ENCODE measurements around the gene GPC1. TPM values are rescaled to one million over a fixed set of nuclear protein-coding genes. Genes with fewer than 3 reads are reported as not detected.

The GPC1 gene
- total and polyA plus RNA-seq, 2 of the 13 experiments (the other 11 are each of a cell fraction or from before 2014, with no cell fraction given), result 4.0 to 5.5 TPM

DNA sequence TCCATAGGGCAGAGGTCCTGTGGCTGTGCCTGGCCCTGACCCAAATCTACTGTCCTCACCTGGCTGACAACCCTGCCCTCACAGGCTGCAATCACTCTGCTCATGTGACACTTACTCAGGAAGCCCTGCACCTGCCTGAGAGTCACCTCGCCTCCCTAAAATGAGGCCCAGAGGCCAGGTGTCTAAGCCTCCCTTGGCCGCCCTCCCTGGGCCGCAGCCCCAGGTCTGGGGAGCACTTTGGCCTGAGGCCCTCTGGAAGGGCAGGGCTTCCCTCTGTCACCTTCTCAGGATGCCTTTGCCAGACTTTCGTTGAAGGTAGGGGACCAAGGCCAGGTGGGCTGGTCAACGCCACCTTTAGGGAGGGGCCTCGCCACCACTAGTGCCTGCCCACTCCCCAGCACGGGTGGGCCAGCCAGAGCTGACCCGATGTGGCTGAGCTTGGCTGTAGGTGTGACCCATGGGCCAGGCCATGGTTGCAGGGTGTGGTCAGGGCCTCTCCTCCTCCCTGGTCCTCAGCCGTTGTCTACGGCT, 6.1 kb upstream of the GPC1 start:
- H3K4me3 ChIP-seq (replicated peaks in 1 of 3; ENCODE audit: insufficient read depth in 1 of 3, low read depth in 2 of 3, low read length in 3 of 3), result no peak overlapping the region
- no peaks in the 10 kb centered on the region for H3K79me2 ChIP-seq (ENCODE audit: insufficient read depth, low read length)
- DNase-seq (ENCODE audit: low spot score) (no peak), ATAC-seq (no peak), FAIRE-seq (no peak)
- TF ChIP-seq PHF21A (CRISPR knock-in tag; IDR thresholded peaks at IDR 0.05), result no peak
- TF ChIP-seq, protein P1, sequence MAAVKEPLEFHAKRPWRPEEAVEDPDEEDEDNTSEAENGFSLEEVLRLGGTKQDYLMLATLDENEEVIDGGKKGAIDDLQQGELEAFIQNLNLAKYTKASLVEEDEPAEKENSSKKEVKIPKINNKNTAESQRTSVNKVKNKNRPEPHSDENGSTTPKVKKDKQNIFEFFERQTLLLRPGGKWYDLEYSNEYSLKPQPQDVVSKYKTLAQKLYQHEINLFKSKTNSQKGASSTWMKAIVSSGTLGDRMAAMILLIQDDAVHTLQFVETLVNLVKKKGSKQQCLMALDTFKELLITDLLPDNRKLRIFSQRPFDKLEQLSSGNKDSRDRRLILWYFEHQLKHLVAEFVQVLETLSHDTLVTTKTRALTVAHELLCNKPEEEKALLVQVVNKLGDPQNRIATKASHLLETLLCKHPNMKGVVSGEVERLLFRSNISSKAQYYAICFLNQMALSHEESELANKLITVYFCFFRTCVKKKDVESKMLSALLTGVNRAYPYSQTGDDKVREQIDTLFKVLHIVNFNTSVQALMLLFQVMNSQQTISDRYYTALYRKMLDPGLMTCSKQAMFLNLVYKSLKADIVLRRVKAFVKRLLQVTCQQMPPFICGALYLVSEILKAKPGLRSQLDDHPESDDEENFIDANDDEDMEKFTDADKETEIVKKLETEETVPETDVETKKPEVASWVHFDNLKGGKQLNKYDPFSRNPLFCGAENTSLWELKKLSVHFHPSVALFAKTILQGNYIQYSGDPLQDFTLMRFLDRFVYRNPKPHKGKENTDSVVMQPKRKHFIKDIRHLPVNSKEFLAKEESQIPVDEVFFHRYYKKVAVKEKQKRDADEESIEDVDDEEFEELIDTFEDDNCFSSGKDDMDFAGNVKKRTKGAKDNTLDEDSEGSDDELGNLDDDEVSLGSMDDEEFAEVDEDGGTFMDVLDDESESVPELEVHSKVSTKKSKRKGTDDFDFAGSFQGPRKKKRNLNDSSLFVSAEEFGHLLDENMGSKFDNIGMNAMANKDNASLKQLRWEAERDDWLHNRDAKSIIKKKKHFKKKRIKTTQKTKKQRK (IDR thresholded peaks at IDR 0.05; ENCODE audit: low read length), result no peak
- H3K36me3 ChIP-seq (replicated peaks in 1 of 2; ENCODE audit: control insufficient read depth in 1 of 2, insufficient read depth in 2 of 2, low read length in 2 of 2), result no peaks in the 10 kb centered on the region
- in situ Hi-C loops (cut with HindIII; ENCODE audit: extremely low pct_ligation_motif_present, low pct_unique_long_range_greater_than_20kb), result no loop called here
- intact Hi-C loops (cut with micrococcal nuclease; ENCODE audit: unreplicated experiment), result no loop called here
- no peak overlapping the region for H3K9ac ChIP-seq (ENCODE audit: insufficient read depth, low read depth, low read length)
- H3K27me3 ChIP-seq (ENCODE audit: control insufficient read depth in 1 of 2, insufficient read depth in 2 of 2, low read length in 2 of 2), result peaks cover 32 to 93% of the 10 kb centered on the region in 2 experiments
- ChIA-PET CTCF (ENCODE audit: low intra/inter-chr PET ratio, low total read pairs) (interaction anchor here (1.7 kb wide), 1 partner anchor 197 kb away, joined by 8 read pairs; no protein-coding TSS in a partner anchor), POLR2A (no interaction called here)
- H3K4me2 ChIP-seq (ENCODE audit: low read depth, low read length), result no peak overlapping the region
- no TSS peak for BruUV-seq (replicated peaks)
- no peaks in the 10 kb centered on the region; the same call in 1 of the 2 replicates for H4K20me1 ChIP-seq (ENCODE audit: insufficient read depth, low read length)
- no peak overlapping the region for H2AFZ ChIP-seq (ENCODE audit: low read length)
- WGBS (ENCODE audit: low lambda C conversion rate), result 30% methylated on average over 6 of the region's 10 CpGs
- H3K4me1 ChIP-seq (ENCODE audit: insufficient read depth, low read length), result no peaks in the 10 kb centered on the region
- no peaks in the 10 kb centered on the region for H3K9me3 ChIP-seq (ENCODE audit: low read length)
- H3K27ac ChIP-seq (ENCODE audit: extremely low read length, insufficient read depth, low read length), result no peak overlapping the region

DNA sequence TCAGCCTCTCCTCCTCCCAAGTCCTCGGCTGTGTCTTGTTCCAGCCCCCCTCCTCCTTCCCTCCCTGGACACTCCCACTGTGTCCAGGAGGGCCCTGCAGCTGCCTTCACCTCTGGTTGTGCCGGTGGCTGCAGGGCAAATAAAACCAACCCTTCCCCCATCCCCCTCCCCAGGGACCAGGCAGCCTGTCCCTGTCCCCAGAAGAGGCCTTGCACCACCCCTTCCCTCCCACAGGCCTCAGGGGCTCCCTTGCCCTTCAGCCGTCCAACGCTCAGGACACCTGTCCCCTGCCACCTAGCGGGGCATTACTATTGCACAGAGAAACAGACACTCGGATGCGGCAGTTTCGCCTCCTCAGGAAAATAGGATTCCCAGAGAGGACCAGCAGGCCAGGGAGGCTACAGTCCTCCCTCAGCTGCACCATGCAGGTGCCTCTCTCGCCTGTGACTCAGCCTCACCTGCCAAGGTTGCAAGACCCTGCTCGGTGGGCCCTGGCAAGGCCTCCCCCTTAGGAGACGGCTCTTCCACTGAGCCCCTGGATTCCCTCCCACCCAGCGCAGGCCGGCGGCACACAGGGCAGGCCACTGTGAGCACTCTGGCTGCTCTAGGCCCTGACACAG, 5.5 kb upstream of the GPC1 start:
- Histone ChIP-seq H3K27ac (ENCODE audit: extremely low read length, insufficient read depth, low read length) (no peak overlapping the region), H3K4me2 (ENCODE audit: low read depth, low read length) (no peak overlapping the region), H4K20me1 (ENCODE audit: insufficient read depth, low read length) (no peaks in the 10 kb centered on the region; the same call in 1 of the 2 replicates), H3K9me3 (ENCODE audit: low read length) (no peaks in the 10 kb centered on the region), H3K9ac (ENCODE audit: insufficient read depth, low read depth, low read length) (no peak overlapping the region), H3K79me2 (ENCODE audit: insufficient read depth, low read length) (no peaks in the 10 kb centered on the region), H3K4me3 (replicated peaks in 1 of 3; ENCODE audit: insufficient read depth in 1 of 3, low read depth in 2 of 3, low read length in 3 of 3) (no peak overlapping the region), H3K27me3 (ENCODE audit: control insufficient read depth in 1 of 2, insufficient read depth in 2 of 2, low read length in 2 of 2) (peaks cover 32 to 94% of the 10 kb centered on the region in 2 experiments), H3K4me1 (ENCODE audit: insufficient read depth, low read length) (no peaks in the 10 kb centered on the region), H3K36me3 (replicated peaks in 1 of 2; ENCODE audit: control insufficient read depth in 1 of 2, insufficient read depth in 2 of 2, low read length in 2 of 2) (no peaks in the 10 kb centered on the region), H2AFZ (ENCODE audit: low read length) (no peak overlapping the region)
- intact Hi-C loops (cut with micrococcal nuclease; ENCODE audit: unreplicated experiment), result no loop called here
- FAIRE-seq, result no peak
- peak; percentile 59 for ATAC-seq
- POLR2A ChIA-PET, result no interaction called here
- no TSS peak for BruUV-seq (replicated peaks)
- WGBS (ENCODE audit: low lambda C conversion rate), result 45% methylated on average over 14 of the region's 14 CpGs
- in situ Hi-C loops (cut with HindIII; ENCODE audit: extremely low pct_ligation_motif_present, low pct_unique_long_range_greater_than_20kb), result no loop called here
- DNase-seq (ENCODE audit: low spot score), result peak; percentile 45
- CTCF ChIA-PET (ENCODE audit: low intra/inter-chr PET ratio, low total read pairs), result interaction anchor here (1.7 kb wide), 1 partner anchor 198 kb away, joined by 8 read pairs; no protein-coding TSS in a partner anchor
- no peak for TF ChIP-seq ZBTB38 (CRISPR knock-in tag; IDR thresholded peaks at IDR 0.05)
- TF ChIP-seq SMC3 (IDR thresholded peaks at IDR 0.05; ENCODE audit: low read length), result 0 out of 2 replicates have a peak, but pooled peaks have one; percentile 31
- TF ChIP-seq STAG1 (CRISPR knock-in tag; IDR thresholded peaks at IDR 0.05), result peak; percentile 59
- no peak for TF ChIP-seq ZNF234 (CRISPR knock-in tag; conservative IDR thresholded peaks at IDR 0.05)
- TF ChIP-seq YEATS4 (CRISPR knock-in tag; IDR thresholded peaks at IDR 0.05; ENCODE audit: borderline replicate concordance), result no peak
- TF ChIP-seq ZSCAN31 (CRISPR knock-in tag; IDR thresholded peaks at IDR 0.05; ENCODE audit: low read depth), result no peak
- TF ChIP-seq, protein P2, sequence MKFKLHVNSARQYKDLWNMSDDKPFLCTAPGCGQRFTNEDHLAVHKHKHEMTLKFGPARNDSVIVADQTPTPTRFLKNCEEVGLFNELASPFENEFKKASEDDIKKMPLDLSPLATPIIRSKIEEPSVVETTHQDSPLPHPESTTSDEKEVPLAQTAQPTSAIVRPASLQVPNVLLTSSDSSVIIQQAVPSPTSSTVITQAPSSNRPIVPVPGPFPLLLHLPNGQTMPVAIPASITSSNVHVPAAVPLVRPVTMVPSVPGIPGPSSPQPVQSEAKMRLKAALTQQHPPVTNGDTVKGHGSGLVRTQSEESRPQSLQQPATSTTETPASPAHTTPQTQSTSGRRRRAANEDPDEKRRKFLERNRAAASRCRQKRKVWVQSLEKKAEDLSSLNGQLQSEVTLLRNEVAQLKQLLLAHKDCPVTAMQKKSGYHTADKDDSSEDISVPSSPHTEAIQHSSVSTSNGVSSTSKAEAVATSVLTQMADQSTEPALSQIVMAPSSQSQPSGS (CRISPR knock-in tag; IDR thresholded peaks at IDR 0.05), result no peak
- TF ChIP-seq ZSCAN20 (CRISPR knock-in tag; IDR thresholded peaks at IDR 0.05; ENCODE audit: borderline replicate concordance), result no peak
- no peak for TF ChIP-seq NBN (conservative IDR thresholded peaks at IDR 0.05)
- TF ChIP-seq ATAD3A (CRISPR knock-in tag; IDR thresholded peaks at IDR 0.05), result no peak
